IMR-90 (cell line): ENCODE data around the gene GAGE1. TPM values are rescaled to one million over a fixed set of nuclear protein-coding genes. Genes with fewer than 3 reads are reported as not detected.

ENCODE experiments used
- ATAC-seq: fragments of 200-7000 bp; cut with Tn5 transposase; 2 replicates; pipeline ENCODE4 v1.9.1; 2020; ENCODE audit warnings: low read depth, mild to moderate bottlenecking, moderate library complexity
- BruUV-seq: library from RNA; stranded (reverse); fragments of 400-500 nt; replicated peaks from 2 replicates; lab custom pipeline; 2021; lab: Mats Ljungman, UMichigan
- CTCF ChIA-PET: fragments of 300-600 bp; formaldehyde crosslinking; extraction: SDS; loops from one replicate; lab custom pipeline; 2021; ENCODE audit warnings: antibody characterized with exemption; lab: Yijun Ruan, JAX
- POLR2A ChIA-PET: fragments of 300-600 bp; sonication (Branson Sonifier 250); formaldehyde crosslinking; loops from one replicate; lab custom pipeline; 2022; ENCODE audit warnings: antibody characterized with exemption; ENCODE audit not compliant: unreplicated experiment; lab: Charles Lee
- DNase-seq: peaks from one replicate; pipeline ENCODE4 v3.0.0; 2013
- H2AFZ ChIP-seq: replicated peaks from 2 replicates; pipeline ENCODE3; 2013; ENCODE audit warnings: low read length, mild to moderate bottlenecking; ENCODE audit not compliant: poor library complexity
- H2AK5ac ChIP-seq: 2 replicates; pipeline ENCODE4 v1.6.1; 2013; ENCODE audit warnings: low read depth, low read length, inconsistent platforms
- H2AK9ac ChIP-seq: replicated peaks from 2 replicates; pipeline ENCODE3; 2013; ENCODE audit warnings: mild to moderate bottlenecking, low read depth, low read length, moderate library complexity; ENCODE audit not compliant: poor library complexity
- H2BK120ac ChIP-seq: 2 replicates; pipeline ENCODE4 v1.6.1; 2013; ENCODE audit warnings: low read depth, low read length, inconsistent platforms
- H2BK15ac ChIP-seq: 3 replicates; pipeline ENCODE4 v1.6.1; 2013; ENCODE audit warnings: low read depth, low read length, inconsistent platforms
- H2BK20ac ChIP-seq: 2 replicates; pipeline ENCODE4 v1.6.1; 2013; ENCODE audit warnings: low read depth, mild to moderate bottlenecking, inconsistent platforms, low read length, moderate library complexity
- H2BK5ac ChIP-seq: 2 replicates; pipeline ENCODE4 v1.6.1; 2013; ENCODE audit warnings: mild to moderate bottlenecking, low read depth, low read length, inconsistent platforms; ENCODE audit not compliant: poor library complexity, severe bottlenecking
- H3K14ac ChIP-seq: replicated peaks from 2 replicates; pipeline ENCODE4 v1.6.1; 2013; ENCODE audit warnings: low read depth, low read length, inconsistent platforms
- H3K18ac ChIP-seq: 2 replicates; pipeline ENCODE4 v1.6.1; 2013; ENCODE audit warnings: low read depth, low read length, control low read depth
- H3K23ac ChIP-seq: 2 replicates; pipeline ENCODE4 v1.6.1; 2013; ENCODE audit warnings: low read depth, low read length, inconsistent platforms
- H3K27ac ChIP-seq: 2 replicates; pipeline ENCODE4 v1.5.1; 2013; ENCODE audit warnings: mild to moderate bottlenecking, control low read depth, low read length; ENCODE audit not compliant: insufficient read depth
- H3K27me3 ChIP-seq: 2 replicates; pipeline ENCODE4 v1.6.1; 2013; ENCODE audit warnings: low read length; ENCODE audit not compliant: control insufficient read depth, insufficient read depth
- H3K36me3 ChIP-seq: 2 replicates; pipeline ENCODE4 v1.6.1; 2013; ENCODE audit warnings: low read length, mixed read lengths; ENCODE audit not compliant: control insufficient read depth, insufficient read depth
- H3K4ac ChIP-seq: 2 replicates; pipeline ENCODE4 v1.6.1; 2013; ENCODE audit warnings: low read depth, low read length, inconsistent platforms
- H3K4me1 ChIP-seq: 2 replicates; pipeline ENCODE4 v1.6.1; 2013; ENCODE audit warnings: low read length, mixed read lengths; ENCODE audit not compliant: control insufficient read depth, insufficient read depth
- H3K4me2 ChIP-seq: 2 replicates; pipeline ENCODE4 v1.6.1; 2013; ENCODE audit warnings: low read depth, mild to moderate bottlenecking, control low read depth, low read length, moderate library complexity
- H3K4me3 ChIP-seq: 2 replicates; pipeline ENCODE4 v1.5.1; 2013; ENCODE audit warnings: low read depth, mild to moderate bottlenecking, control low read depth, low read length, moderate library complexity; ENCODE audit not compliant: insufficient read depth
- H3K56ac ChIP-seq: 2 replicates; pipeline ENCODE4 v1.6.1; 2013; ENCODE audit warnings: low read length, inconsistent platforms; ENCODE audit not compliant: insufficient read depth; ENCODE audit errors: extremely low read depth
- H3K79me1 ChIP-seq, 2 experiments: 2 replicates each; pipeline ENCODE4 v1.6.1; 2013; ENCODE audit warnings: low read length in 2 of 2, inconsistent platforms in 1 of 2, low read depth in 1 of 2
- H3K9ac ChIP-seq: 2 replicates; pipeline ENCODE4 v1.6.1; 2013; ENCODE audit warnings: low read depth, low read length, control low read depth
- H3K9me1 ChIP-seq: 2 replicates; pipeline ENCODE4 v1.6.1; 2013; ENCODE audit warnings: low read length, inconsistent platforms; ENCODE audit not compliant: insufficient read depth
- H3K9me3 ChIP-seq: 2 replicates; pipeline ENCODE4 v1.6.1; 2013; ENCODE audit warnings: low read length; ENCODE audit not compliant: control insufficient read depth, insufficient read depth
- H4K20me1 ChIP-seq: 2 replicates; pipeline ENCODE4 v1.6.1; 2013; ENCODE audit warnings: low read length, inconsistent platforms; ENCODE audit not compliant: insufficient read depth
- H4K5ac ChIP-seq: 2 replicates; pipeline ENCODE4 v1.6.1; 2013; ENCODE audit warnings: mild to moderate bottlenecking, low read depth, low read length, control low read depth
- H4K8ac ChIP-seq, 2 experiments: 2 replicates each; pipeline ENCODE4 v1.6.1; 2013; ENCODE audit warnings: low read depth in 2 of 2, low read length in 2 of 2, control low read depth in 1 of 2, inconsistent platforms in 1 of 2
- H4K91ac ChIP-seq: 2 replicates; pipeline ENCODE4 v1.6.1; 2013; ENCODE audit warnings: low read depth, low read length, inconsistent platforms; ENCODE audit not compliant: insufficient read depth
- BHLHE40 ChIP-seq: fragments of 150-350 bp; IDR thresholded peaks from 2 replicates; pipeline ENCODE4 v1.6.1; 2016; ENCODE audit warnings: mild to moderate bottlenecking, low read depth, low read length
- CEBPB ChIP-seq: IDR thresholded peaks from 2 replicates; pipeline ENCODE4 v1.6.1; 2012; ENCODE audit warnings: low read depth, low read length, improper control_type of control experiment
- CHD1 ChIP-seq: IDR thresholded peaks from 2 replicates; pipeline ENCODE4 v1.6.1; 2012; ENCODE audit warnings: low read depth, low read length, improper control_type of control experiment
- CTCF ChIP-seq: conservative IDR thresholded peaks from 2 replicates; pipeline ENCODE4 v1.5.1; 2012; ENCODE audit warnings: mild to moderate bottlenecking, low read depth, low read length, improper control_type of control experiment
- FOS ChIP-seq: fragments of 150-350 bp; IDR thresholded peaks from 2 replicates; pipeline ENCODE4 v1.6.1; 2016; ENCODE audit warnings: low read depth, low read length
- MAFK ChIP-seq: IDR thresholded peaks from 2 replicates; pipeline ENCODE4 v1.6.1; 2012; ENCODE audit warnings: low read depth, low read length, improper control_type of control experiment
- MAZ ChIP-seq: IDR thresholded peaks from 2 replicates; pipeline ENCODE4 v1.6.1; 2012; ENCODE audit warnings: low read depth, mild to moderate bottlenecking, low read length, improper control_type of control experiment, moderate library complexity, borderline replicate concordance
- NFE2L2 ChIP-seq: fragments of 150-350 bp; IDR thresholded peaks from 2 replicates; pipeline ENCODE4 v1.6.1; 2016; ENCODE audit warnings: low read depth, mild to moderate bottlenecking, low read length
- POLR2A ChIP-seq: IDR thresholded peaks from 2 replicates; pipeline ENCODE4 v1.6.1; 2012; ENCODE audit warnings: mild to moderate bottlenecking, low read depth, low read length
- RAD21 ChIP-seq: IDR thresholded peaks from 2 replicates; pipeline ENCODE4 v1.6.1; 2012; ENCODE audit warnings: low read length, improper control_type of control experiment
- RCOR1 ChIP-seq: IDR thresholded peaks from 2 replicates; pipeline ENCODE4 v1.6.1; 2012; ENCODE audit warnings: mild to moderate bottlenecking, low read length, improper control_type of control experiment; ENCODE audit not compliant: insufficient replicate concordance
- RFX5 ChIP-seq: IDR thresholded peaks from 2 replicates; pipeline ENCODE4 v1.8.0; 2012; ENCODE audit warnings: low read depth, mild to moderate bottlenecking, low read length, moderate library complexity
- WGBS, 2 experiments: methylation state at CpG; one replicate each; pipeline versions ENCODE4 v1.1.5 to v1.1.7; 2013; ENCODE audit warnings: missing lambda C conversion rate in 2 of 2; ENCODE audit not compliant: insufficient read length in 1 of 2; ENCODE audit errors: extremely low coverage in 2 of 2; 5-methylcytosine and 5-hydroxymethylcytosine counted together
- dilution Hi-C: fragments of 300-500 bp; cut with HindIII; formaldehyde crosslinking; loops from one replicate; pipeline ENCODE4 v1.14.3; 2018; ENCODE audit warnings: low sequenced_read_pairs; ENCODE audit not compliant: unreplicated experiment
- in situ Hi-C: fragments of 300-500 bp; cut with MboI; formaldehyde crosslinking; loops from 3 replicates; pipeline ENCODE4 v1.14.3; 2019; ENCODE audit warnings: low sequenced_read_pairs, inconsistent platforms, mixed read lengths
- intact Hi-C: fragments of 100-400 bp; cut with micrococcal nuclease; formaldehyde crosslinking; loops from 2 replicates; pipeline ENCODE4 v1.10.0; 2022
- polyA plus RNA-seq, 3 experiments: library from polyadenylated mRNA; depleted of rRNA; stranded (reverse); fragments of >200 nt; gene quantifications; 2 replicates each; pipeline ENCODE4 v1.2.3, GENCODE V29; 2012; ENCODE audit warnings: low replicate concordance in 1 of 3
- total RNA-seq: library from RNA; depleted of rRNA; stranded (reverse); fragments of >200 nt; gene quantifications from 2 replicates; pipeline ENCODE4 v1.2.3, GENCODE V29; 2012

GAGE1 gene
- total and polyA plus RNA-seq, 2 of the 4 experiments (the other 2 are of a cell fraction), result not detected

- H2BK120ac ChIP-seq, result no peak overlapping the region
- H2BK5ac ChIP-seq, result no peak overlapping the region
- no peak overlapping the region for H2BK15ac ChIP-seq
- no peak overlapping the region for H4K8ac ChIP-seq
- H3K9me3 ChIP-seq, result no peaks in the 10 kb centered on the region
- no peak overlapping the region for H3K4ac ChIP-seq
- H3K36me3 ChIP-seq, result no peaks in the 10 kb centered on the region
- no peak overlapping the region for H2BK20ac ChIP-seq
- H2AFZ ChIP-seq, result no peak overlapping the region
- intact Hi-C loops (no loop called here), in situ Hi-C loops (no loop called here), dilution Hi-C loops (no loop called here)
- BruUV-seq, result no TSS peak
- no peaks in the 10 kb centered on the region for H3K79me1 ChIP-seq
- no peak overlapping the region for H3K27ac ChIP-seq
- H3K14ac ChIP-seq, result no peak overlapping the region
- H2AK5ac ChIP-seq, result no peak overlapping the region
- H2AK9ac ChIP-seq, result no peak overlapping the region
- H3K4me3 ChIP-seq, result no peak overlapping the region
- DNase-seq, result no peak
- H3K4me2 ChIP-seq, result no peak overlapping the region
- TF ChIP-seq MAZ (no peak), NFE2L2 (no peak), RAD21 (no peak), BHLHE40 (no peak), POLR2A (no peak), FOS (no peak), RFX5 (no peak), RCOR1 (no peak), CHD1 (no peak), CTCF (no peak), CEBPB (no peak), MAFK (no peak)
- H4K20me1 ChIP-seq, result no peaks in the 10 kb centered on the region
- H3K18ac ChIP-seq, result no peak overlapping the region
- no CpG with 5 or more reads among the region's 8 CpGs for WGBS, 2 experiments
- no peak overlapping the region for H3K56ac ChIP-seq
- H3K27me3 ChIP-seq, result no peaks in the 10 kb centered on the region; the same call in none of the 2 replicates
- H4K5ac ChIP-seq, result no peak overlapping the region
- ChIA-PET CTCF (no interaction called here), POLR2A (no interaction called here)
- ATAC-seq, result no peak
- H3K9ac ChIP-seq, result no peak overlapping the region
- no peak overlapping the region for H3K23ac ChIP-seq
- no peaks in the 10 kb centered on the region for H3K9me1 ChIP-seq
- no peaks in the 10 kb centered on the region for H3K4me1 ChIP-seq
- H4K91ac ChIP-seq, result no peak overlapping the region
Measured at GRCh38 chrX:49644991-49645637, 46.3 kb downstream of the GAGE1 start.
